ENCODE measurements around the gene CAPN11. TPM values are rescaled to one million over a fixed set of nuclear protein-coding genes. Genes with fewer than 3 reads are reported as not detected.
A peak's percentile ranks its signal among the peaks of the same experiment; 100 is the strongest.

The CAPN11 gene
- total RNA-seq, 1 donor from 2014 or later: 2.0 TPM

GRCh38 chr6:44220913-44221290, 62.3 kb downstream of the CAPN11 start:
- Histone ChIP-seq H3K4me3 (peak overlapping the region in 1 of 2 donors; percentile 74), H3K4me1 (peaks cover 84% of the 10 kb centered on the region), H3K27me3 (no peaks in the 10 kb centered on the region), H3K36me3 (no peaks in the 10 kb centered on the region), H3K27ac (peak overlapping the region; percentile 95), H3K9me3 (no peaks in the 10 kb centered on the region)
- TF ChIP-seq POLR2A (IDR thresholded peaks at IDR 0.05) (no peak), POLR2AphosphoS5 (IDR thresholded peaks at IDR 0.05; ENCODE audit: insufficient read depth in 1 of 2, low read depth in 1 of 2) (no peak)
- TF ChIP-seq, protein P1, sequence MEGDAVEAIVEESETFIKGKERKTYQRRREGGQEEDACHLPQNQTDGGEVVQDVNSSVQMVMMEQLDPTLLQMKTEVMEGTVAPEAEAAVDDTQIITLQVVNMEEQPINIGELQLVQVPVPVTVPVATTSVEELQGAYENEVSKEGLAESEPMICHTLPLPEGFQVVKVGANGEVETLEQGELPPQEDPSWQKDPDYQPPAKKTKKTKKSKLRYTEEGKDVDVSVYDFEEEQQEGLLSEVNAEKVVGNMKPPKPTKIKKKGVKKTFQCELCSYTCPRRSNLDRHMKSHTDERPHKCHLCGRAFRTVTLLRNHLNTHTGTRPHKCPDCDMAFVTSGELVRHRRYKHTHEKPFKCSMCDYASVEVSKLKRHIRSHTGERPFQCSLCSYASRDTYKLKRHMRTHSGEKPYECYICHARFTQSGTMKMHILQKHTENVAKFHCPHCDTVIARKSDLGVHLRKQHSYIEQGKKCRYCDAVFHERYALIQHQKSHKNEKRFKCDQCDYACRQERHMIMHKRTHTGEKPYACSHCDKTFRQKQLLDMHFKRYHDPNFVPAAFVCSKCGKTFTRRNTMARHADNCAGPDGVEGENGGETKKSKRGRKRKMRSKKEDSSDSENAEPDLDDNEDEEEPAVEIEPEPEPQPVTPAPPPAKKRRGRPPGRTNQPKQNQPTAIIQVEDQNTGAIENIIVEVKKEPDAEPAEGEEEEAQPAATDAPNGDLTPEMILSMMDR (IDR thresholded peaks at IDR 0.05): no peak
- no peak for DNase-seq (ENCODE audit: extremely low spot score in 2 of 2)
- intact Hi-C loops (cut with DNase I): no loop called here

- no peaks in the 10 kb centered on the region for H3K27me3 ChIP-seq
- no peaks in the 10 kb centered on the region for H3K36me3 ChIP-seq
- H3K4me3 ChIP-seq: peak overlapping the region; percentile 20 to 74
Observed at GRCh38 chr6:44221291-44221960, 62.8 kb downstream of the CAPN11 start.

GRCh38 chr6:44221961-44222335, 63.3 kb downstream of the CAPN11 start:
- Histone ChIP-seq H3K9me3 (no peaks in the 10 kb centered on the region), H3K4me1 (peaks cover 90% of the 10 kb centered on the region), H3K27me3 (no peaks in the 10 kb centered on the region), H3K36me3 (no peaks in the 10 kb centered on the region), H3K4me3 (peak overlapping the region; percentile 20 to 74), H3K27ac (peak overlapping the region; percentile 95)
- intact Hi-C loops (cut with DNase I): no loop called here
- TF ChIP-seq, protein P1 (IDR thresholded peaks at IDR 0.05): no peak
- DNase-seq (ENCODE audit: extremely low spot score in 2 of 2): no peak

More at GRCh38 chr6:44221291-44221960, 62.8 kb downstream of the CAPN11 start:
- H3K27ac ChIP-seq: peak overlapping the region; percentile 95
- TF ChIP-seq, protein P1 (IDR thresholded peaks at IDR 0.05): peak; percentile 44 to 65 (median 52)
- peak; percentile 70 to 80 for TF ChIP-seq POLR2AphosphoS5 (IDR thresholded peaks at IDR 0.05; ENCODE audit: insufficient read depth in 1 of 2, low read depth in 1 of 2)
- TF ChIP-seq POLR2A (IDR thresholded peaks at IDR 0.05): no peak
- no peaks in the 10 kb centered on the region for H3K9me3 ChIP-seq
- peak in 1 of 2 donors; percentile 95 for DNase-seq (ENCODE audit: extremely low spot score in 2 of 2)
- peaks cover 89% of the 10 kb centered on the region for H3K4me1 ChIP-seq
- intact Hi-C loops (cut with DNase I): no loop called here

DNA sequence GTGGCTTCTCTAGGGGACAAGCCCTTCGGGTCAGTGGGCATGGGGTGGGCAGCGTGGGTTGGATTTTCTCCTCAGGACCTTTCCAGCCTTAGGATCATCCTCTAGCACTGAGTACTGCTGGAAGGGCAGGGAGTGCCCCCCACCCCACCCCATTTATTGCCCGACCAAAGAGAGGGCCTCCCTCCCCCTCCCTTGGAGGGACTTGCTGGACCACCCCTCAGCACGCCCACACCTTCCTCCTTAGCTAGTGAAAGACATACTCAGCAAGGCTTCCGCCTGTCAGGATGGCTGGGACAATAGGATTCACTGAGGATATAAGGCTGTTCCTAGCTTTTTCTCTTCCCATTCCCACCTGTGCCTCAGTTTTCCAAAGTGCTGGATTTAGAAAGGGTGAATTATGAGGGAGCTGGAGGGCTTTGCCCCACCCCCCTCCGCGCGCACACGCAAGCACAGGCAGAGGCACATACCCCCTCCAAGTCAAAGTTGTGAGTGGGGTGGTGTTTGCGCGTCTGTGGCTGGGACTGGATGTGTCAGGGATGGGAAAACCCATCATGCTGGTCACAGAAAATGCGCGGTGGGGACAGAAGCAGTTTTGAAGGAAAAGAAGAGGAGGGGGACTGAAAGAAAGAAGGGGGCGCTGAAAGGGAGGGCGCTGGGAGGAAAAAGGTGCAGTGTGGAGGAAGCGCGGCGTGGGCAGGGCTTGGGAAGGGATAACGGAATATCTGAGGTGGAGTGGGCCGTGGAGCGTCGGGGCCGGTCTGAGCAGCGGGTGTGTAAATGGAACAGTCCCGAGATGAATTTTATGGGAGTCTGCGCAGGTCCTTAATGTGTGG, 64.1 kb downstream of the CAPN11 start:
- no peak for TF ChIP-seq POLR2AphosphoS5 (IDR thresholded peaks at IDR 0.05; ENCODE audit: insufficient read depth in 1 of 2, low read depth in 1 of 2)
- peak overlapping the region; percentile 67 to 74 for H3K4me3 ChIP-seq
- H3K27me3 ChIP-seq: no peaks in the 10 kb centered on the region
- H3K36me3 ChIP-seq: no peaks in the 10 kb centered on the region
- DNase-seq (ENCODE audit: extremely low spot score in 2 of 2): peak in 1 of 2 donors; percentile 89
- H3K9me3 ChIP-seq: no peaks in the 10 kb centered on the region
- peaks cover 90% of the 10 kb centered on the region for H3K4me1 ChIP-seq
- H3K27ac ChIP-seq: peak overlapping the region; percentile 95
- intact Hi-C loops (cut with DNase I): no loop called here

DNA sequence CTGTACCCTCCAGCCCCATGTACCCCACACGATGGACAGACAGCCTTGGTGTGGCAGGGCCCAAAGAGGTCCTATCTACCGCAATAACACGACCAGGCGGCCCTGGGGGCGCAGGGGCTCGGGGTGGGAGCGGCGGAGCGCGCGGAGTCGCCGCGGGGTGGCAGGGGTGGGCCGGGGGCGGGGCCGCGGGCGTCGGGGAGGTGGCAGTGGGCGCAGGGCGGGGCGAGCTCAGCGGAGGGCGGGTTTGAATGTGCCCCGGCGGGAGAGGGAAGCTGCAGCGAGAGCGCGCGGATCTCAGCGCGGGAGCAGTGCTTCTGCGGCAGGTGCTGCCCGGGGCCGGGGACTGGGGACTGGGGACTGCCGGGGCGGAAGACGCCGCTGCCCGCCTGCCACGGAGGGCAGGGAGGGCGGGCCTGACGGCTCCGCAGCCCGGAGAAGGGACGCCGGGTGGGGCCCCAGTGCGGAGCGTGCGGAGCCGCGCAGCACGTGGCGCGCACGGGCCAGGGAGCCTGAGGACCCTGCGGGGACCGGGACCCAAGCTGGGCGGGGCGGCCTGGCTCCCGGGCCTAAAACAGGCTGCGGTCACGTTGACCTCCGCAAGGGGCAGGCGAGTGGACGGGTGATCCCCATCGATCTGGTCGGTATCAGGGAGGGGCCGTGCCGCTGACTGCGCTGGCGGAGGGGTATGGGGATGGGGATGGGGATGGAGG, 64.9 kb downstream of the CAPN11 start, which contains the start of gene SLC29A1:
Gene SLC29A1 (plus strand): TSS at position 277 of the 710 bp plus-strand sequence. CDS start 3,719 bp downstream, outside the sequence.
- Histone ChIP-seq H3K27ac (peak within 1 kb of the TSS; percentile 95), H3K9me3 (no peaks in the 10 kb centered on the region), H3K4me3 (peak within 1 kb of the TSS; percentile 67 to 74), H3K4me1 (peaks cover 85% of the 10 kb centered on the region), H3K27me3 (no peaks in the 10 kb centered on the region), H3K36me3 (no peaks in the 10 kb centered on the region)
- no peak for DNase-seq (ENCODE audit: extremely low spot score in 2 of 2)
- intact Hi-C loops (cut with DNase I): no loop called here
- TF ChIP-seq POLR2A (IDR thresholded peaks at IDR 0.05) (no peak), POLR2AphosphoS5 (IDR thresholded peaks at IDR 0.05; ENCODE audit: insufficient read depth in 1 of 2, low read depth in 1 of 2) (peak in 1 of 2 donors; percentile 58)

Data from vagina (tissue), 2 donors.